ENCODE data around the gene CASQ2.

The CASQ2 gene

GRCh38 chr1:115702959-115703358, 65.6 kb downstream of the CASQ2 start:
- in situ Hi-C loops (cut with MboI; ENCODE audit: low sequenced_read_pairs, unreplicated experiment) = no loop called here
- TF ChIP-seq CTCF (IDR thresholded peaks at IDR 0.05; ENCODE audit: borderline replicate concordance, control extremely low read depth, extremely low read depth, insufficient read depth, missing control alignments) = no peak
- DNase-seq (ENCODE audit: low spot score) = no peak

DNA sequence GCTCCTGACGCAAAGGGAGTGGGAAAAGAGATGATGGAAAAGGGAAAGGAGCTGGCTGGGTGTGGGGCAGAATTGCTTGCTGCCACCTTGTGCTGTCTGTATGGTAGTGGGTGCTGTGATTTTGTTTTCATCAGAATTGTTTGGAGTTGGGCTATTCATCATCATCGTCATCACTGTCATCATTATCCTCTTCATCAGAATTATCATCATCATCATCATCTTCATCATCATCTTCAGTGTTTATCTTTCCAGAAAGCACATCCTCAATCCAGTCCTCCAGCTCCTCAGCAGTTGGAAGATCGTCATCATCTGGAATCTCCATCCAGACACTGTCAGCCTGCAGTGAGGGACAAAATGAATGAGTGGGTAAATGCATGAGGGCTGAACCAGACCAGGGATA, 67.4 kb downstream of the CASQ2 start:
- TF ChIP-seq CTCF (IDR thresholded peaks at IDR 0.05; ENCODE audit: borderline replicate concordance, control extremely low read depth, extremely low read depth, insufficient read depth, missing control alignments) = no peak
- in situ Hi-C loops (cut with MboI; ENCODE audit: low sequenced_read_pairs, unreplicated experiment) = no loop called here
- DNase-seq (ENCODE audit: low spot score) = no peak

DNA sequence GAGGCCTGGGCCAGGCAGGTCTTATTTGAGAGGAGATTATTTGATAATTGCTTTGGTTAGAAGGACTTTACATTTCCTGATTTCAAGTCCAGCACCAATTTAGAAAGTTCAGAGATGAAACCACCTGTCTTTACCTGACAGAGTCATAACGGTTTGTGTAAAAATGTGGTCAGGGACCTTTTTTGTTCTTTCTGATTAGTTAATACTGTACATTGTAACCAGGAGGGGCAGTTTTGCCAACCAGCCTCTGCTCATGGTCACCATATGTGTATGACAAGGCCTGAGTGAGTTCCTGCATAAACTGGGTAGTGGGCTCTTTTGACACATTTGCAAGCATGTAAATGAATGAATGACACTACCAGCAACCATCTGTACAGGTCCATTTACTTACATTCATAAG, 70.9 kb downstream of the CASQ2 start:
- DNase-seq (ENCODE audit: low spot score) = no peak
- in situ Hi-C loops (cut with MboI; ENCODE audit: low sequenced_read_pairs, unreplicated experiment) = no loop called here
- TF ChIP-seq CTCF (IDR thresholded peaks at IDR 0.05; ENCODE audit: borderline replicate concordance, control extremely low read depth, extremely low read depth, insufficient read depth, missing control alignments) = no peak

DNA sequence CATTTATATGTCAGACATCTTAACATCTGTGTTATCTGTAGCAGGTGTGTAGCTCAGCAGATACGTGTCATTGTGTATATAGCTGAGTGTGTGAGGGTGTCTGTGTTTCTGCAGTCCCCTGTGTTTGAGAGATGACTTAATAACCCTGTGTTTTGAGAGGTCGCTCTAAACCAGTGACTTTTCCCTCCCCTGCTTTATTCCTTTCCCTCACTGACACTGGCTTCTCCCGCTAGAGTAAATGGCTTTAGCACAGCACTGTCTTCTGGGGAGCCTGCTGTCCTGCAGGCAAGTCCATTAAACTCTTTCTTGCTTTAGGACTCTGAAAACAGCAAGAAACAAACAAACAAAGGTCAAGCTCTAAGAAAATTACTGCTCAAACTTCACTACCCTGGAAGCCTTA, 73.7 kb downstream of the CASQ2 start:
- in situ Hi-C loops (cut with MboI; ENCODE audit: low sequenced_read_pairs, unreplicated experiment) = no loop called here
- no peak for TF ChIP-seq CTCF (IDR thresholded peaks at IDR 0.05; ENCODE audit: borderline replicate concordance, control extremely low read depth, extremely low read depth, insufficient read depth, missing control alignments)
- DNase-seq (ENCODE audit: low spot score) = no peak

DNA sequence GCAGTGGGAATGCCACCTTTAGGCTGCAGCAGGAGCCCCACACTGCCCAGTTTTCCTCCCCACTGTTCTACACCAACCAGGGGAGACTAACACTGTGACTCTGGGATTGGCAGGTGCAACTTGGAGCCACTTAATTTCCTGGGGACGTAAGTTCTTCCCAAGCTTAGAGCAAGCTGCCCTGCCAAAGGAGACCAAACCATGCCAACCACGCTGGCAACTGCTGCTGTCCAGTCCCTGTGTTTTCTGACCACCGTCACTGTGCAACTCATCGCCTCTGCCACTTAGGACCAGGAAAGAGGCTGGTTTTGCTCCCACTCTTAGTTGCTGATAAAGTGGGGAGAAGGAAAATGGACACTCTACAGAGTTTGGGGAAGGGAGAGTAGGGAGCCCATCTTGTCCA, 76.3 kb downstream of the CASQ2 start:
- TF ChIP-seq CTCF (IDR thresholded peaks at IDR 0.05; ENCODE audit: borderline replicate concordance, control extremely low read depth, extremely low read depth, insufficient read depth, missing control alignments) = no peak
- DNase-seq (ENCODE audit: low spot score) = no peak
- in situ Hi-C loops (cut with MboI; ENCODE audit: low sequenced_read_pairs, unreplicated experiment) = no loop called here

- in situ Hi-C loops (cut with MboI; ENCODE audit: low sequenced_read_pairs, unreplicated experiment) = no loop called here
- DNase-seq (ENCODE audit: low spot score) = no peak
- no peak for TF ChIP-seq CTCF (IDR thresholded peaks at IDR 0.05; ENCODE audit: borderline replicate concordance, control extremely low read depth, extremely low read depth, insufficient read depth, missing control alignments)
Observed at GRCh38 chr1:115690972-115691371, 77.5 kb downstream of the CASQ2 start.

GRCh38 chr1:115687744-115688143, 80.8 kb downstream of the CASQ2 start:
- TF ChIP-seq CTCF (IDR thresholded peaks at IDR 0.05; ENCODE audit: borderline replicate concordance, control extremely low read depth, extremely low read depth, insufficient read depth, missing control alignments) = no peak
- no peak for DNase-seq (ENCODE audit: low spot score)
- in situ Hi-C loops (cut with MboI; ENCODE audit: low sequenced_read_pairs, unreplicated experiment) = no loop called here
